Glutamatergic neuron (in vitro differentiated cells): ENCODE data around the gene C1RL. TPM values are rescaled to one million over a fixed set of nuclear protein-coding genes. Genes with fewer than 3 reads are reported as not detected.

Experiments used
- DNase-seq: peaks from one replicate; pipeline ENCODE4 v3.0.0; 2022
- H3K27ac Mint-ChIP-seq: one replicate; pipeline ENCODE4 v1.8.0; 2020; ENCODE audit warnings: mild to moderate bottlenecking, mixed read lengths, inconsistent platforms; ENCODE audit not compliant: unreplicated experiment
- H3K27me3 Mint-ChIP-seq: one replicate; pipeline ENCODE4 v1.8.0; 2020; ENCODE audit warnings: mild to moderate bottlenecking, moderate library complexity, mixed read lengths, inconsistent platforms; ENCODE audit not compliant: unreplicated experiment
- H3K36me3 Mint-ChIP-seq: one replicate; pipeline ENCODE4 v1.8.0; 2020; ENCODE audit warnings: mild to moderate bottlenecking, mixed read lengths, inconsistent platforms; ENCODE audit not compliant: unreplicated experiment
- H3K4me1 Mint-ChIP-seq: one replicate; pipeline ENCODE4 v1.8.0; 2020; ENCODE audit warnings: mild to moderate bottlenecking, low read depth, mixed read lengths, inconsistent platforms; ENCODE audit not compliant: unreplicated experiment
- H3K4me3 Mint-ChIP-seq: one replicate; pipeline ENCODE4 v1.8.0; 2020; ENCODE audit warnings: mild to moderate bottlenecking, mixed read lengths, inconsistent platforms; ENCODE audit not compliant: unreplicated experiment
- H3K9me3 Mint-ChIP-seq: one replicate; pipeline ENCODE4 v1.8.0; 2020; ENCODE audit warnings: mild to moderate bottlenecking, moderate library complexity, mixed read lengths, inconsistent platforms; ENCODE audit not compliant: unreplicated experiment
- CTCF ChIP-seq: fragments of 200-600 bp; sonication (generic); IDR thresholded peaks from one replicate; pipeline ENCODE4 v1.5.0; 2021; ENCODE audit not compliant: partially characterized antibody, unreplicated experiment
- total RNA-seq: library from RNA; stranded (reverse); fragmentation: NEBNext Ultra II Directional; extraction: Animal tissue kit (Norgen Biotek cat#: 25700); gene quantifications from one replicate; pipeline ENCODE4 v1.2.1, GENCODE V29; 2021; ENCODE audit not compliant: unreplicated experiment

Gene C1RL
- total RNA-seq, 1 donor from 2014 or later: 12.8 TPM

DNA sequence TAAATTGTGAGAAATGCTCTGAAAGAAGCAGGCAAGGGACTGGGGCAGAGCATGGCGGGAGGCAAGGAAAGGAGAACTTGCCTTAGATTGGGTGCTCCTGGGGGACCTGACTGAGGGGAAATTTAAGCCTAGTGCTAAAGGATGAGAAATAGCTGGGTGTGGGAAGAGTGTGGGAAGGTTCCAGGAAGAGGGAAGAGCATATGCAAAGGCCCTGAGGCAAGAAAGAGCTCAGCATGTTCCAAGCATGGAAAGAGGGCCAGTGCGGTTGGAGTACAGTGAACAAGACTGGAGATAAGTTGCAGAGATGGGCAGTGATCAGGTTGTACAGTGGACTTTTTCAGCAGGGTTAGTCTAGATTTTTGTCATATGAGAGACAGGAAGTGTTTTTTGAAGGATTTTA lies 30.2 kb upstream of the C1RL start:
- H3K27ac Mint-ChIP-seq: no peak overlapping the region
- peaks cover 10% of the 10 kb centered on the region for H3K9me3 Mint-ChIP-seq
- no peak for DNase-seq
- H3K4me1 Mint-ChIP-seq: no peaks in the 10 kb centered on the region
- no peak overlapping the region for H3K4me3 Mint-ChIP-seq
- TF ChIP-seq CTCF: no peak
- H3K27me3 Mint-ChIP-seq: peaks cover 17% of the 10 kb centered on the region
- H3K36me3 Mint-ChIP-seq: peaks cover 52% of the 10 kb centered on the region

- Mint-ChIP-seq H3K27me3 (peaks cover 18% of the 10 kb centered on the region), H3K36me3 (peaks cover 57% of the 10 kb centered on the region), H3K4me3 (no peak overlapping the region), H3K4me1 (no peaks in the 10 kb centered on the region), H3K27ac (no peak overlapping the region), H3K9me3 (peaks cover 8% of the 10 kb centered on the region)
- no peak for DNase-seq
- TF ChIP-seq CTCF: no peak
Measured at GRCh38 chr12:7137908-7138307, 28.9 kb upstream of the C1RL start.

GRCh38 chr12:7136676-7137075 lies 27.7 kb upstream of the C1RL start:
- Mint-ChIP-seq H3K27me3 (peaks cover 15% of the 10 kb centered on the region), H3K27ac (no peak overlapping the region), H3K9me3 (peaks cover 13% of the 10 kb centered on the region), H3K4me1 (peaks cover 10% of the 10 kb centered on the region), H3K4me3 (no peak overlapping the region), H3K36me3 (peaks cover 54% of the 10 kb centered on the region)
- no peak for DNase-seq
- TF ChIP-seq CTCF: no peak

DNA sequence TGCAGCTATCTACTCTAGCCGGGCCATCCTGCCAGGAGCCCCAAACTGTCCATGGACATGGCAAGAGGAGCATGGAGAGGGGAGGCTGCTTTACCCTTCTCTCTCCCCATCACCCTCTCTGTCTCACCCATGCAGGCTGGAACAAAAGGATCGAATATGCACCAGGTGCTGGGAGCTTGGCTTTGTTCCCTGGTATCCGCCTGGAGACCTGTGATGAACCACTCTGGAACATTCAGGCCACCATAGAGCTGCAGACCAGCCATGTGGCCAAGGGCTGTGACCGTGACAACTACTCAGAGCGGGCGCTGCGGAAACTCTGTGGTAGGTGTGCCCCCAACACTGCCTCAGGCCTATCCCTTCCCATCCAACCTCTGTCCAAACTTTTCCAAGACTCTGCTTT lies 27.1 kb upstream of the C1RL start:
- Mint-ChIP-seq H3K9me3 (peaks cover 13% of the 10 kb centered on the region), H3K36me3 (peaks cover 49% of the 10 kb centered on the region), H3K27ac (no peak overlapping the region), H3K4me3 (no peak overlapping the region), H3K27me3 (peaks cover 17% of the 10 kb centered on the region), H3K4me1 (peaks cover 10% of the 10 kb centered on the region)
- no peak for DNase-seq
- TF ChIP-seq CTCF: no peak

- Mint-ChIP-seq H3K27me3 (peaks cover 21% of the 10 kb centered on the region), H3K4me3 (peak overlapping the region; percentile 25), H3K4me1 (peaks cover 10% of the 10 kb centered on the region), H3K9me3 (peaks cover 13% of the 10 kb centered on the region), H3K36me3 (peaks cover 45% of the 10 kb centered on the region), H3K27ac (no peak overlapping the region)
- no peak for TF ChIP-seq CTCF
- no peak for DNase-seq
Measured at GRCh38 chr12:7134396-7135166, 25.6 kb upstream of the C1RL start.
